K562 (cell line): ENCODE measurements around the gene ANKRD12. TPM values are rescaled to one million over a fixed set of nuclear protein-coding genes. Genes with fewer than 3 reads are reported as not detected.
A peak's percentile ranks its signal among the peaks of the same experiment; 100 is the strongest.

Experiments used
- ATAC-seq: fragments of 200-7000 bp; cut with Tn5 transposase; 3 replicates; pipeline ENCODE4 v1.9.1; 2020; ENCODE audit warnings: moderate library complexity
- BruUV-seq: library from RNA; stranded (reverse); fragments of 400-500 nt; replicated peaks from 2 replicates; lab custom pipeline; 2021; lab: Mats Ljungman, UMichigan
- CTCF ChIA-PET: fragments of 300-600 bp; formaldehyde crosslinking; extraction: SDS; loops from one replicate; lab custom pipeline; 2021; ENCODE audit warnings: low intra/inter-chr PET ratio; lab: Yijun Ruan, JAX
- POLR2A ChIA-PET: fragments of 300-600, 350-650 bp; sonication (Branson Sonifier 250); formaldehyde crosslinking; extraction: SDS; loops from one replicate; lab custom pipeline; 2021; ENCODE audit warnings: antibody characterized with exemption, inconsistent platforms; lab: Yijun Ruan, JAX
- DNase-seq, 4 experiments: peaks; one replicate each; pipeline versions ENCODE4 v3.0.0 to v3.0.0-alpha.2; 2011 to 2018; ENCODE audit warnings: low spot score in 3 of 4, mixed read lengths in 3 of 4; ENCODE audit errors: extremely low read depth in 1 of 4
- FAIRE-seq: peaks from 2 replicates; lab custom pipeline; 2011; peaks lifted over from hg19 to GRCh38; lab: Jason Lieb, UNC
- H2AFZ ChIP-seq: 2 replicates; pipeline ENCODE4 v1.6.0; 2011; ENCODE audit warnings: low read depth, low read length, control low read depth, inconsistent platforms
- H3K27ac ChIP-seq: fragments of 200-600 bp; 3 replicates; pipeline ENCODE4 v1.8.0; 2011; ENCODE audit warnings: low read depth, mild to moderate bottlenecking, control low read depth, inconsistent platforms, low read length, moderate library complexity, mixed read lengths; ENCODE audit errors: extremely low read depth
- H3K27me3 ChIP-seq, 2 experiments: fragments of 300-600 bp in 1 of 2; 2 replicates in 1 of 2; 3 replicates in 1 of 2; pipeline versions ENCODE4 v1.6.0 to v1.8.0; 2011; ENCODE audit warnings: inconsistent platforms in 2 of 2, low read length in 2 of 2, mild to moderate bottlenecking in 1 of 2, mixed read lengths in 1 of 2, moderate library complexity in 1 of 2; ENCODE audit not compliant: control insufficient read depth in 2 of 2, insufficient read depth in 2 of 2
- H3K36me3 ChIP-seq: fragments of 300-600 bp; 3 replicates; pipeline ENCODE4 v1.8.0; 2011; ENCODE audit warnings: mild to moderate bottlenecking, low read length, inconsistent platforms; ENCODE audit not compliant: control insufficient read depth, insufficient read depth
- H3K4me1 ChIP-seq, 2 experiments: fragments of 200-600 bp in 1 of 2; replicated peaks in 1 of 2; 2 replicates in 1 of 2; 3 replicates in 1 of 2; pipeline versions ENCODE4 v1.5.1 to v1.8.0; 2011; ENCODE audit warnings: inconsistent platforms in 2 of 2, low read length in 2 of 2, mild to moderate bottlenecking in 1 of 2, mixed read lengths in 1 of 2, moderate library complexity in 1 of 2; ENCODE audit not compliant: control insufficient read depth in 2 of 2, insufficient read depth in 2 of 2
- H3K4me2 ChIP-seq: 2 replicates; pipeline ENCODE4 v1.6.1; 2011; ENCODE audit warnings: low read length, control low read depth, inconsistent platforms, mixed read lengths; ENCODE audit not compliant: insufficient read depth
- H3K4me3 ChIP-seq: fragments of 200-600 bp; sonication (generic), shearing (Covaris generic); 2 replicates; pipeline ENCODE4 v1.5.1; 2016; ENCODE audit warnings: control low read depth, inconsistent platforms
- H3K79me2 ChIP-seq: fragments of 200-600 bp; 3 replicates; pipeline ENCODE4 v1.8.0; 2011; ENCODE audit warnings: low read length, inconsistent platforms; ENCODE audit not compliant: control insufficient read depth, insufficient read depth
- H3K9ac ChIP-seq, 2 experiments: 2 replicates each; pipeline versions ENCODE4 v1.6.0 to v1.6.1; 2011; ENCODE audit warnings: low read depth in 2 of 2, low read length in 2 of 2, control low read depth in 1 of 2, inconsistent platforms in 1 of 2, mild to moderate bottlenecking in 1 of 2, mixed read lengths in 1 of 2; ENCODE audit not compliant: insufficient read depth in 1 of 2
- H3K9me1 ChIP-seq: one replicate; pipeline ENCODE4 v1.6.0; 2011; ENCODE audit warnings: inconsistent platforms, mild to moderate bottlenecking, low read length, moderate library complexity; ENCODE audit not compliant: control insufficient read depth, insufficient read depth
- H3K9me3 ChIP-seq: replicated peaks from 2 replicates; pipeline ENCODE4 v1.5.1; 2011; ENCODE audit warnings: low read depth, low read length, inconsistent platforms; ENCODE audit not compliant: control insufficient read depth, insufficient read depth
- H4K20me1 ChIP-seq: replicated peaks from 2 replicates; pipeline ENCODE4 v1.6.1; 2011; ENCODE audit warnings: low read length, inconsistent platforms, mixed read lengths; ENCODE audit not compliant: control insufficient read depth, insufficient read depth
- CHAMP1 ChIP-seq: fragments of 450-650 bp; IDR thresholded peaks from 2 replicates; pipeline ENCODE4 v1.6.1; 2016; ENCODE audit warnings: mild to moderate bottlenecking
- CREB5 ChIP-seq: fragments of 250-450 bp; sonication (Bioruptor Pico); IDR thresholded peaks from 2 replicates; pipeline ENCODE4 v1.5.0; 2020; ENCODE audit warnings: mild to moderate bottlenecking
- FOSL1 ChIP-seq: fragments of 200-800 bp; sonication (Bioruptor generic); conservative IDR thresholded peaks from 2 replicates; pipeline ENCODE4 v1.6.1; 2016; ENCODE audit warnings: missing genetic modification characterization, missing compliant biosample characterization
- MXI1 ChIP-seq: IDR thresholded peaks from 2 replicates; pipeline ENCODE4 v1.6.1; 2011; ENCODE audit warnings: low read depth, mild to moderate bottlenecking, improper control_type of control experiment, low read length
- UBTF ChIP-seq, 2 experiments: IDR thresholded peaks; 2 replicates each; pipeline ENCODE4 v1.6.1; 2012; ENCODE audit warnings: improper control_type of control experiment in 2 of 2, low read depth in 2 of 2, low read length in 2 of 2, borderline replicate concordance in 1 of 2
- ZNF12 ChIP-seq: sonication (generic); formaldehyde crosslinking; IDR thresholded peaks from 2 replicates; pipeline ENCODE4 v1.4.0; 2020; ENCODE audit warnings: mild to moderate bottlenecking, missing genetic modification reagents
- ZNF282 ChIP-seq: sonication (generic); formaldehyde crosslinking; IDR thresholded peaks from 2 replicates; pipeline ENCODE4 v1.8.1; 2023; ENCODE audit warnings: missing genetic modification reagents
- ZNF431 ChIP-seq: sonication (generic); formaldehyde crosslinking; IDR thresholded peaks from 2 replicates; pipeline ENCODE4 v1.8.0; 2022; ENCODE audit warnings: mild to moderate bottlenecking, missing genetic modification reagents
- WGBS: fragments of 100-300 bp; shearing (Covaris generic); methylation state at CpG from one replicate; pipeline ENCODE4 v1.1.6; 2016; ENCODE audit warnings: low coverage, mixed read lengths; ENCODE audit not compliant: insufficient coverage; ENCODE audit errors: missing lambda C conversion rate; 5-methylcytosine and 5-hydroxymethylcytosine counted together
- in situ Hi-C: fragments of 300-500 bp; cut with MboI; formaldehyde crosslinking; loops from 4 replicates; pipeline ENCODE4 v1.15.0; 2018; ENCODE audit warnings: inconsistent platforms, mixed read lengths
- intact Hi-C: fragments of 100-400 bp; cut with micrococcal nuclease; formaldehyde crosslinking; loops from 2 replicates; pipeline ENCODE4 v1.14.2; 2022
- polyA plus RNA-seq, 8 experiments: library from polyadenylated mRNA; depleted of rRNA in 4 of 8; stranded (reverse) in 5 of 8; unstranded in 3 of 8; fragments of >200 nt; fragmentation: Nextera tagmentation in 2 of 8; fragmentation: Illumina TruSeq in 1 of 8; extraction: Ambion mirVana in 2 of 8; extraction: Trizol in 1 of 8; gene quantifications; 2 replicates each; pipeline versions ENCODE4 v1.2.1 to v1.2.3, GENCODE V29; 2011 to 2014; ENCODE audit warnings: inconsistent platforms in 1 of 8, missing spikeins in 1 of 8
- total RNA-seq, 7 experiments: library from RNA; depleted of rRNA in 6 of 7; stranded (reverse); fragments of >200 nt in 6 of 7; fragmentation: Illumina TruSeq in 2 of 7; extraction: Trizol in 2 of 7; gene quantifications; 2 replicates each; pipeline versions ENCODE4 v1.2.1 to v1.2.3, GENCODE V29; 2011 to 2021; ENCODE audit warnings: low replicate concordance in 1 of 7

Gene ANKRD12
- total and polyA plus RNA-seq, 9 of the 15 experiments (the other 6 are each of a cell fraction or from before 2014, with no cell fraction given): 6.6 to 28.2 (median 16.0) TPM

GRCh38 chr18:9103376-9103873 lies 33.2 kb upstream of the ANKRD12 start:
- Histone ChIP-seq H3K4me2 (peak overlapping the region; percentile 84), H4K20me1 (peaks cover 34% of the 10 kb centered on the region), H3K79me2 (peaks cover 72% of the 10 kb centered on the region), H3K9ac (peak overlapping the region; percentile 82 to 92; a peak in 3 of 4 replicates), H3K36me3 (peaks cover 47% of the 10 kb centered on the region), H3K4me3 (peak overlapping the region; percentile 51), H3K9me3 (no peaks in the 10 kb centered on the region), H2AFZ (no peak overlapping the region), H3K4me1 (peaks cover 5 to 25% of the 10 kb centered on the region in 2 experiments), H3K27ac (peak overlapping the region; percentile 75), H3K9me1 (no peaks in the 10 kb centered on the region), H3K27me3 (no peaks in the 10 kb centered on the region)
- in situ Hi-C loops: no loop called here
- ChIA-PET POLR2A (interaction anchor here (0.6 to 4.6 kb wide), 8 partner anchors 9 to 70 kb away, joined by 3 to 53 read pairs (median 6); no protein-coding TSS in a partner anchor), CTCF (interaction anchor here (0.6 kb wide), 1 partner anchor 406 kb away, joined by 6 read pairs; no protein-coding TSS in a partner anchor)
- WGBS: 0% methylated on average over 4 of the region's 4 CpGs
- DNase-seq (no peak), ATAC-seq (peak; percentile 12), FAIRE-seq (no peak)
- intact Hi-C loops: loop anchor here (2.0 kb wide), 2 partner anchors 21 to 33 kb away; partner anchors contain the start of gene ANKRD12
- BruUV-seq: no TSS peak
- no peak for TF ChIP-seq UBTF (IDR thresholded peaks at IDR 0.05; ENCODE audit: borderline replicate concordance in 1 of 2, low read depth in 2 of 2, low read length in 2 of 2)
- TF ChIP-seq ZNF12 (CRISPR knock-in tag): no peak
- 0 out of 2 replicates have a peak, but pooled peaks have one; percentile 26 for TF ChIP-seq CREB5
- no peak for TF ChIP-seq CHAMP1
- no peak for TF ChIP-seq ZNF431
- no peak for TF ChIP-seq ZNF282 (CRISPR knock-in tag)
- TF ChIP-seq MXI1: no peak
- TF ChIP-seq FOSL1 (tag): no peak; the same call in 1 of the 2 replicates
